Adipocyte (in vitro differentiated cells): Measurements from ENCODE around the gene CLDND1.
A peak's percentile ranks its signal among the peaks of the same experiment; 100 is the strongest.

Experiments
- DNase-seq: peaks from one replicate; pipeline ENCODE4 v3.0.0-alpha.2; 2015; ENCODE audit warnings: low read depth
- H3K27me3 ChIP-seq: replicated peaks from 2 replicates; pipeline ENCODE4 v1.7.0; 2013; ENCODE audit warnings: mild to moderate bottlenecking, low read length, moderate library complexity; ENCODE audit not compliant: control insufficient read depth, insufficient read depth
- H3K36me3 ChIP-seq: 2 replicates; pipeline ENCODE4 v1.7.0; 2013; ENCODE audit warnings: low read length, mild to moderate bottlenecking, moderate library complexity; ENCODE audit not compliant: control insufficient read depth, insufficient read depth, severe bottlenecking
- H3K4me1 ChIP-seq: 2 replicates; pipeline ENCODE4 v1.7.0; 2013; ENCODE audit warnings: mild to moderate bottlenecking, low read length, moderate library complexity; ENCODE audit not compliant: control insufficient read depth, insufficient read depth
- H3K4me3 ChIP-seq: 2 replicates; pipeline ENCODE4 v1.7.0; 2013; ENCODE audit warnings: mild to moderate bottlenecking, low read length, moderate library complexity
- H3K9ac ChIP-seq: 2 replicates; pipeline ENCODE4 v1.7.0; 2013; ENCODE audit warnings: mild to moderate bottlenecking, low read length, moderate library complexity
- H3K9me3 ChIP-seq: 2 replicates; pipeline ENCODE4 v1.7.0; 2013; ENCODE audit warnings: mild to moderate bottlenecking, low read length, moderate library complexity; ENCODE audit not compliant: control insufficient read depth

The CLDND1 gene

GRCh38 chr3:98531622-98532274, 9.0 kb upstream of the CLDND1 start, which contains the start of gene GPR15:
Gene GPR15, plus strand, starts transcription at chr3:98531978. Its CDS starts 56 bp downstream, at chr3:98532034.
- no peak within 1 kb of the TSS for H3K4me3 ChIP-seq
- H3K9me3 ChIP-seq: no peaks in the 10 kb centered on the region
- no peak within 1 kb of the TSS for H3K9ac ChIP-seq
- no peaks in the 10 kb centered on the region for H3K4me1 ChIP-seq
- no peaks in the 10 kb centered on the region for H3K36me3 ChIP-seq
- no peak for DNase-seq
- peaks cover 10% of the 10 kb centered on the region for H3K27me3 ChIP-seq

DNA sequence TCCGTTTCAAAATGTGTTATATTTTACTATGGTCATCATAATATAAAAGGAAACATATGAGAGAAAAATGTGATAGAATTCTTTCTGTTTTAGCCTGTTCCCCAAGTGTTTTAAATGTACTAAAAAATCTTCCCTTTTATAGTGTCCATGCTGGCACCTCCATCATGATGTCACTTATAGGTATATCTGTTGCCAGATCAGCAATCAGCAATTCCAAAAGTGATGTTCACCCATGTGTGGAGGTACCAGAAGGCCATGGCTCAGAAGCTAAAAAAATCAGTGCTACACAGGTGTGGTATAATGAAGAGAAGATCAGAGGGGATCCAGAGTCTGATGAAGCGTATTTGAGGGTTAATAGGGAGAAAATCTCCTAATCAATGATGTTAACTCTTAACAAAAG, 8.0 kb upstream of the CLDND1 start:
- no peak for DNase-seq
- Histone ChIP-seq H3K27me3 (peaks cover 10% of the 10 kb centered on the region), H3K9me3 (no peaks in the 10 kb centered on the region), H3K36me3 (no peaks in the 10 kb centered on the region), H3K4me3 (no peak overlapping the region), H3K4me1 (no peaks in the 10 kb centered on the region), H3K9ac (no peak overlapping the region)

- DNase-seq: no peak
- no peak overlapping the region for H3K4me3 ChIP-seq
- H3K4me1 ChIP-seq: no peaks in the 10 kb centered on the region
- H3K27me3 ChIP-seq: peaks cover 10% of the 10 kb centered on the region
- no peaks in the 10 kb centered on the region for H3K9me3 ChIP-seq
- H3K36me3 ChIP-seq: no peaks in the 10 kb centered on the region
- H3K9ac ChIP-seq: no peak overlapping the region
These were observed 7.3 kb upstream of the CLDND1 start for GRCh38 chr3:98529856-98530459.

GRCh38 chr3:98528474-98529346, 6.0 kb upstream of the CLDND1 start:
- no peak for DNase-seq
- H3K4me1 ChIP-seq: no peaks in the 10 kb centered on the region
- H3K36me3 ChIP-seq: no peaks in the 10 kb centered on the region
- peaks cover 10% of the 10 kb centered on the region for H3K27me3 ChIP-seq
- H3K9ac ChIP-seq: no peak overlapping the region
- no peak overlapping the region for H3K4me3 ChIP-seq
- no peaks in the 10 kb centered on the region for H3K9me3 ChIP-seq

- H3K9ac ChIP-seq: no peak overlapping the region
- no peaks in the 10 kb centered on the region for H3K27me3 ChIP-seq
- no peaks in the 10 kb centered on the region for H3K9me3 ChIP-seq
- DNase-seq: no peak
- peaks cover 16% of the 10 kb centered on the region for H3K4me1 ChIP-seq
- no peak overlapping the region for H3K4me3 ChIP-seq
- H3K36me3 ChIP-seq: peaks cover 6% of the 10 kb centered on the region
These were observed 2.8 kb upstream of the CLDND1 start for GRCh38 chr3:98525494-98525893.

GRCh38 chr3:98521897-98522543, 682 bp downstream of the CLDND1 start:
- no peaks in the 10 kb centered on the region for H3K27me3 ChIP-seq
- DNase-seq: peak; percentile 86

DNA sequence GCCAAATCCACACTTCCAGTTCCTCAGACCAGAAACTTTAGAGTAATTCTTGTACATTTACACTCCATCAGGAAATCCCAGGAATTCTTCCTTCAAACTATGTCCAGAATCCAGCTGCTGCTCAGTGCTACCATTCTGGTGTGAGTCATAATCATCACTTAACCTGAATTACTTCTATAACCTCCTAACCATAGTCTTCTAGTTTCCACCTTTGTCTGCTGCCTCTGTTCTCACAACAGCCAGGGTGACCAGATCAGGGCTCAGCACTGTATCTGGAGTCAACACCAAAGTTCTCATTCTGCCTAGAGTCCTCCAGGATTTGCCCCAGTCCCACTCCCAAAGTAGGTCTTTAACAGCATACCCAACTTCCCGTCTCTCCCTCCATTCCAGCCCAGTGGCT, 3.4 kb downstream of the CLDND1 start:
- no peak for DNase-seq
- Histone ChIP-seq H3K4me3 (no peak overlapping the region), H3K9ac (no peak overlapping the region), H3K4me1 (peaks cover 16% of the 10 kb centered on the region), H3K9me3 (no peaks in the 10 kb centered on the region), H3K27me3 (no peaks in the 10 kb centered on the region), H3K36me3 (peaks cover 54% of the 10 kb centered on the region)

More at GRCh38 chr3:98521897-98522543, 682 bp downstream of the CLDND1 start:
- Histone ChIP-seq H3K9me3 (no peaks in the 10 kb centered on the region), H3K9ac (peak overlapping the region; percentile 89), H3K4me1 (peaks cover 16% of the 10 kb centered on the region), H3K36me3 (peaks cover 35% of the 10 kb centered on the region), H3K4me3 (peak overlapping the region; percentile 90)

GRCh38 chr3:98518816-98519215, 3.9 kb downstream of the CLDND1 start:
- Histone ChIP-seq H3K9me3 (no peaks in the 10 kb centered on the region), H3K27me3 (no peaks in the 10 kb centered on the region), H3K36me3 (peaks cover 54% of the 10 kb centered on the region), H3K4me3 (no peak overlapping the region), H3K9ac (no peak overlapping the region), H3K4me1 (peaks cover 16% of the 10 kb centered on the region)
- DNase-seq: no peak

DNA sequence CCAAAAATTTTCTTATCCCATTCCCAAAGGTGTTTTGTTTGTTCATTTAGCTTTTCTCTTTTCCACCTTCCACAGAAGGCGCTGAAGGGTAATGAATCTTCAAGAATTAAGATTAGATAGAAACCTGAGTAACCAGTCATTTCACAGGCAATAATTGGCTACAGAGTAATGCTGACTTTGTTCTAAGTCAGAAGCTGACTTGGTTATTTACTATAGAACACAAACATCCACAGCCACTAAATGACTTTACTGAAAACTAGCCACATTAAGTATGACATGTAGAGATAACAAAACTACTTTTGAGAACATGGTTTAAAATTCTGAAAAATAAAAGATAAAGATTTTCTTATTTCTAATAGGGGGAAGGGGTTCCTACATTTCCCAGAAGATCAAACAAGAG, 7.8 kb downstream of the CLDND1 start:
- peaks cover 48% of the 10 kb centered on the region for H3K36me3 ChIP-seq
- no peaks in the 10 kb centered on the region for H3K9me3 ChIP-seq
- H3K4me1 ChIP-seq: peaks cover 8% of the 10 kb centered on the region
- H3K4me3 ChIP-seq: no peak overlapping the region
- no peaks in the 10 kb centered on the region for H3K27me3 ChIP-seq
- no peak overlapping the region for H3K9ac ChIP-seq
- DNase-seq: no peak

DNA sequence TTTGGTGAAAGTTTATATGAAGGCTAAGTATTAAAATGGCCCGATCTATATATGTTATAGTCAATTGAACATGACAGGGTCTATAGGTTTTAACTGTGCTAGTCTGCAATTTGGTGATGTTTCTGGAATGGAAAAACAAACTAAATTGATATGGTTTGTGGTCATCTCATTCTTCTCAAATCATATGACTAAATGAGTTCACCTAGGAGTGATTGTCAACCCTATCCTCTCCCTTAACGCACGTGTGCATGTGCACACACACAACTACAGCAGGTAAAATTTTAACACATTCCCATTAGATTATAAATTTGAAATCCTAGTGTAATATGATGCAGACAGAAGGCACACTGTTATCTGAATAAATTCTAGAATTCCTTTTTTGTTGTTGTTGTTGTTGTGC, 9.0 kb downstream of the CLDND1 start:
- H3K4me1 ChIP-seq: peaks cover 8% of the 10 kb centered on the region
- no peak overlapping the region for H3K9ac ChIP-seq
- DNase-seq: no peak
- no peaks in the 10 kb centered on the region for H3K27me3 ChIP-seq
- no peak overlapping the region for H3K4me3 ChIP-seq
- no peaks in the 10 kb centered on the region for H3K9me3 ChIP-seq
- peaks cover 36% of the 10 kb centered on the region for H3K36me3 ChIP-seq

- H3K9me3 ChIP-seq: no peaks in the 10 kb centered on the region
- H3K9ac ChIP-seq: no peak overlapping the region
- H3K27me3 ChIP-seq: no peaks in the 10 kb centered on the region
- peak; percentile 29 for DNase-seq
- no peak overlapping the region for H3K4me3 ChIP-seq
- H3K4me1 ChIP-seq: peaks cover 8% of the 10 kb centered on the region
- peaks cover 29% of the 10 kb centered on the region for H3K36me3 ChIP-seq
These were observed 9.6 kb downstream of the CLDND1 start for GRCh38 chr3:98513091-98513511.
